Activated naive CD4-positive, alpha-beta T cell treated with anti-CD3 and anti-CD28 coated beads, Interleukin-2, amount 50 U/mL, for 24 hours (primary cell): Measurements from ENCODE around the gene ABCC1.
"Not testable (repeated sequence)": the region's sequence is repeated elsewhere in the genome, so short reads cannot be mapped to it uniquely, and the experiment has no call there.

ENCODE experiments used
- H3K27ac Mint-ChIP-seq: one replicate; pipeline ENCODE4 v1.8.0; 2021; ENCODE audit warnings: mild to moderate bottlenecking, mixed read lengths
- H3K27me3 Mint-ChIP-seq: one replicate; pipeline ENCODE4 v1.8.0; 2021; ENCODE audit warnings: mixed read lengths
- H3K36me3 Mint-ChIP-seq: one replicate; pipeline ENCODE4 v1.8.0; 2021; ENCODE audit warnings: mixed read lengths
- H3K4me1 Mint-ChIP-seq: one replicate; pipeline ENCODE4 v1.8.0; 2021; ENCODE audit warnings: mixed read lengths
- H3K4me3 Mint-ChIP-seq: one replicate; pipeline ENCODE4 v1.8.0; 2021; ENCODE audit warnings: mild to moderate bottlenecking, mixed read lengths
- H3K9me3 Mint-ChIP-seq: one replicate; pipeline ENCODE4 v1.8.0; 2021; ENCODE audit warnings: mixed read lengths

Gene ABCC1

DNA sequence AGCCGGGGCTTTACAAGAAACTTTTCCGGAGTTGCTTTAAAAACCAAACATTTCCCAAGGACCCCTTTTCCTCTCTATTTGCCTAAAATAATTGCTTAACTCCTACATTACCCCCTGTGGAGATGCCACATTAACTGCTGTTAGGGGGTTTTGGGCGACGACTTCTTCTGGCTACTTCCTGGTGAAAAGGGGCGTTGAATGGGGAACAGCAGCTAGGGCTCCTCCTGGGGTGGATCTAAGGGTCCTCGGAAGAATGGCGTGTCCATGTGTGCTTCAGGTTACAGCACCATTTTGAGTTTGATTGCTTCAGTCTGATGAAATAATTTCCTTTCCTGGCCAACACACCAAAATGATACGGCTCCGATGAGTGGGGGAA lies 22.0 kb downstream of the ABCC1 start:
- peaks cover 60% of the 10 kb centered on the region for H3K4me1 Mint-ChIP-seq
- H3K27me3 Mint-ChIP-seq, result no peaks in the 10 kb centered on the region
- no peak overlapping the region for H3K4me3 Mint-ChIP-seq
- peaks cover 28% of the 10 kb centered on the region for H3K36me3 Mint-ChIP-seq
- peak overlapping the region; percentile 77 for H3K27ac Mint-ChIP-seq
- H3K9me3 Mint-ChIP-seq, result no peaks in the 10 kb centered on the region

DNA sequence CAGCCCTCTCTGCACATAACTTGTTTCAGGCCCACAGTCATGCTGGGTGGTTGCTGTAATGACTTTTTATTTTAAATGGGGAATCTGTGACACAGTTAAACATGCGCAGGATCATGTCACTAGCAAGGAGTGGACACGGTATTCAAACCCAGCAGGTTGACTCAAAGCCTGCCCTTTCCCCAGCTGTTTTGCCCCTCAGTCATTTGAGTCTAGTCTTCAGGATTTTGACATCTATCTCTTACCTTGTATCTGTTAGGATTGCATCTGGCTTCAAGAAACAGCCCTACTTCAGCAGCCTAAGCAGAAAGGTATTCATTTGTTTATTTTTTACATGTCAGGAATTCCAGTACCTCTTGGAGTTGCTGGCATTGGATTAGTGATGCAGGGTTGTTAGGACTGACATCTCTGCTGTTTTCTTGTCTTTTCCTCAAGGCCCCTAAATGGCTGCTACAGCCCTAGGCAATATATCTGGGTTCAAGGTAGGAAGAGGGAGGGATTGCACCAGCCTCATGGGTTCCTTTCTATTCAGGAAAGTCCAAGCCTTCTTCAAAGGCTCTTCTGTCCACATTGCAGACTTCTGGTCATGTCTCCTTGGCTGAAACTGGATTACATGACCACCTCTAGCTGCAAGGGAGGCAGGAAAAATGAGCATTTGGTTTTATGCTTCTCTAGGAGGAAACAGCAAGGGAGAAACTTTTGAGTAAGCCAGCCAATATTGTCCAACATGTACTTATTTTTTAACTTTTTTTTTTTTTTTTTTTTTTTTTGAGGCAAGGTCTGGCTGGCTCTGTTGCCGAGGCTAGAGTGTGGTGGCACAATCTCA lies 22.8 kb downstream of the ABCC1 start:
- Mint-ChIP-seq H3K4me3 (no peak overlapping the region), H3K27me3 (no peaks in the 10 kb centered on the region), H3K27ac (no peak overlapping the region), H3K9me3 (no peaks in the 10 kb centered on the region), H3K4me1 (peaks cover 56% of the 10 kb centered on the region), H3K36me3 (peaks cover 33% of the 10 kb centered on the region)

DNA sequence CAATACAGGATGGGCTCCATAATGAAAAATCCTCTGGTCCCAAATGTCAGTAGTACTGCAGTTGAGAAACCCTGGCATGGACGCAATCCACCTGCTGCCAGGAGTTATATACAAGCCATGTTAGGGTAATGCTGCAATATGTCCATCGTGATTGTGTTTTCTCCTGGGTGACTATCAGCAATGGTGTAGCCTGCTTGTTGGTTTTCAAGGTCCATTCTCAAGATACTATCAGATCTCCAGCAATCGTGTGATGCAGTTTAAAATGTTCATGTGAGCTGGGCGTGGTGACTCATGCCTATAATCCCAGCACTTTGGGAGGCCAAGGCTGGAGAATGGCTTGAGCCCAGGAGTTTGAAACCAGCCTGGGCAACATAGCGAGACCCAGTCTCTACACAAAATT lies 24.0 kb downstream of the ABCC1 start:
- H3K4me3 Mint-ChIP-seq, result no peak overlapping the region
- H3K36me3 Mint-ChIP-seq, result peaks cover 41% of the 10 kb centered on the region
- H3K27ac Mint-ChIP-seq, result no peak overlapping the region
- no peaks in the 10 kb centered on the region for H3K9me3 Mint-ChIP-seq
- H3K4me1 Mint-ChIP-seq, result peaks cover 49% of the 10 kb centered on the region
- H3K27me3 Mint-ChIP-seq, result no peaks in the 10 kb centered on the region

DNA sequence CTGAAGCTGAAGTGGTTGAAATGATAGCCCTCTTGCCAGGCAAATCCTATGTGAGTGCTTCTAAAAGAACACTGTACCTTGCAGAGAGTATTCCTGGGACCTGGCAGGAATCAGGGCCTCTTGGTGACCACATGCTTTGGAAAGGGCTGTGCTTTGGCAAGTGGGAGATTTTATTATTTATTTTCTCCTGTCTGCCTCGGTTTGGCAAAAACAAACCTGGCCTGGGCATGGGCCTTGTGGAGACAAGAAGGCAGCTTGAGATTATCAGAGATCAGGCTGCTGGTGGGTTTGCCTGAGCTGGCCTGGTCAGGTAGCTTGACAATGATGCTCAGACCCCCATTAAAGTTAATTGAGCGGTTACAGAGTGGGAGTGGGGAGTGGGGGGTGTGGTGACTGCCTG lies 24.6 kb downstream of the ABCC1 start:
- Mint-ChIP-seq H3K36me3 (peaks cover 45% of the 10 kb centered on the region), H3K4me1 (peaks cover 46% of the 10 kb centered on the region), H3K4me3 (no peak overlapping the region), H3K27me3 (no peaks in the 10 kb centered on the region), H3K27ac (peak overlapping the region; percentile 86), H3K9me3 (no peaks in the 10 kb centered on the region)

DNA sequence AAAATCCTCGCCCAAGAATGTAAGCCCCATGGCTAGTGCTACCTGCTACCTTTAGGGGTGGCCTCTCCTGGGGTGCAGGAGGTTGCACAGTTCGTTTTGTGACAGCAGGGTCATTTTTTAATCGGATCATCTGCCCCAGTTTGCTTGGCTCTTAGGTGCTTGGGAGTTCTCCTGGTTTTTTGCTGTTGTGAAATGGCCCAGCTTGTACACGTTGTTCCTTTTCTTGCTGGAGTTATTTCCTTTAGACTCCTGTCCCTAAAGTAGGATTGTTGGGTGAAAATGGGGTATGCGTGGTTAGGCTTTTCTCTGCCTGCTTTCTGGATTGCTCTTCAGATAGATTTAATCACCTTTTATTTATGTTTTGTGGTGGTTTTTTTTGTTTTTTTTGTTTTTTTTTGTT lies 25.8 kb downstream of the ABCC1 start:
- no peaks in the 10 kb centered on the region for H3K9me3 Mint-ChIP-seq
- H3K4me1 Mint-ChIP-seq, result peaks cover 50% of the 10 kb centered on the region
- H3K4me3 Mint-ChIP-seq, result no peak overlapping the region
- peaks cover 49% of the 10 kb centered on the region for H3K36me3 Mint-ChIP-seq
- H3K27me3 Mint-ChIP-seq, result no peaks in the 10 kb centered on the region
- no peak overlapping the region for H3K27ac Mint-ChIP-seq

DNA sequence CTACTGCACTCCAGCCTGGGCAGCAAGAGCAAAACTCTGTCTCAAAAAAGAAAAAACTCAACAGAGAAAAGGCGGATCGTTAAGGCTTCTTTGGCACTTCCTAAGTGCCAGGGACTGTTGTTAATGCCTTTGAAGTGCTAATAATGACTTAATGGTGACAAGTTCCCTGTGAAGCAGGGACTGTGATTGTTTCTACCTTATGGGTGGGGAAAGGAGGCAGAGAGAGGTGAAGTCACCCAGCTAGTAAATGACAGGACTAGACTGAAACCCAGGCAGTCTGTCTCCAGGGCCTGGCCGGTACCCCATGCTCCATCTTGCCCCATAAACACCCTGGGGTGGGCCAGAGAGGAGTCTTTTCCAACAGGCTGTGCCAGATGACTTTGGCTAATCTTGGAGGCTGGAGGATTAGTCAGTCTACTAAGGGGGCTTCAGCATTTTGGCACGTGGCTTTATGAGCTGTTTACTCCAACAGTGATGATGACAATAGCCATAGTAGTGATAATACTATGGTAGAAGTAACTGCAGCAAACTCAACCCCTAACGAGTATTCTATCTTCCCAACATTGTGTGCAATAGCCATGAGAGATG lies 26.9 kb downstream of the ABCC1 start:
- Mint-ChIP-seq H3K4me1 (peaks cover 43% of the 10 kb centered on the region), H3K36me3 (peaks cover 43% of the 10 kb centered on the region), H3K4me3 (no peak overlapping the region), H3K27me3 (no peaks in the 10 kb centered on the region), H3K27ac (no peak overlapping the region), H3K9me3 (no peaks in the 10 kb centered on the region)

DNA sequence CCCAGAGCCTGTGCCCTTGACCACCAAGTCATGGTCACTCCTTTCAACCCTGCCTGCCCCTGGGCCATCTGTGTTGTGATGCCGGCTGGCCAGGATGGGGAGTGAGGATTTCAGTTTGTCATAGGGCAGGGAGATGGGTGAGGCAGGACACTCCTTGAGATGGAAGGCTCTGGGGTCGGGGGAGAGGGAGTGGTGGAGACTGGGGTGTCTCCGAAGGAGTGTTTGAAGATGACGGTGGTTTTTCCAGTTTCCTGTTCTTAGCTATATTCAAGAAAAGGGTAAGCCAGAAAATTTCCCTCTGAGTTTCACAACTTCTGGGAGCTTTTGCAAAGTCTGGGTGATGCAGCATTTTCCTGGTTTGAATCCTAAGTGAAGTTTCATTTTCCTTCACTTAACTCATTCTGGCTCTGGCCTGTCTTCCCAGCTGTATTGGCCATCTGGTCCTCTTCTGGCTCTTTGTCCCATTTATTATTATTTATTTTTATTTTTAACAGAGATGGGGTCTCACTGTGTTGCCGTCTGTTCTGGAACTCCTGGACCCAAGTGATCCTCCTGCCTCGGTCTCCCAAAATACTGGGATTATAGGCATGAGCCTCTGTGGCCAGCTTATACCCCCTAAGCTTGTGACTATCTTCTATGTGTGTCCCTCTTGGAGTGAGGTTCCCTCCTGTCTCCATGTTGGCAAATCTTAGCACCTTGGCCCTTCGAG lies 27.7 kb downstream of the ABCC1 start:
- H3K27ac Mint-ChIP-seq, result no peak overlapping the region
- H3K9me3 Mint-ChIP-seq, result peaks cover 5% of the 10 kb centered on the region
- no peaks in the 10 kb centered on the region for H3K27me3 Mint-ChIP-seq
- peaks cover 45% of the 10 kb centered on the region for H3K36me3 Mint-ChIP-seq
- no peak overlapping the region for H3K4me3 Mint-ChIP-seq
- peaks cover 44% of the 10 kb centered on the region for H3K4me1 Mint-ChIP-seq

DNA sequence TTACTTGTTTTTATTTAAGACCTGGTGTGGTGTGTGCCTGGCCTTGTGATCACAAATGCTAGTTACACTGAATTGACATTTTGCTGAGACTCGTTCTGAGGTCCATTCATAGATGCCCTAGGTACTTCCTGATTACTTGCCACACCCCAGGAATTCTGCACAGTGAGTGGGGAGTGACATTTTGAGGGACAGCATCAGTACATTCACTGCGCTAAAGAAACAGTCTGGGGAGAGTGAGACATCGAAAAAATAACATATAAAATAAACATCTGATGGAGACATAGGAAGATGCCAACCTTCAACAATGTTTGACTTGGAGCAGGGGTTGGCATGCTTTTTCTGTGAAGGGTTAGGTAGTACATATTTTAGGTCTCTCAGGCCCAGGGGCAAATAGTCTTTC lies 30.4 kb downstream of the ABCC1 start:
- H3K27ac Mint-ChIP-seq, result no peak overlapping the region
- peaks cover 7% of the 10 kb centered on the region for H3K9me3 Mint-ChIP-seq
- peaks cover 39% of the 10 kb centered on the region for H3K36me3 Mint-ChIP-seq

DNA sequence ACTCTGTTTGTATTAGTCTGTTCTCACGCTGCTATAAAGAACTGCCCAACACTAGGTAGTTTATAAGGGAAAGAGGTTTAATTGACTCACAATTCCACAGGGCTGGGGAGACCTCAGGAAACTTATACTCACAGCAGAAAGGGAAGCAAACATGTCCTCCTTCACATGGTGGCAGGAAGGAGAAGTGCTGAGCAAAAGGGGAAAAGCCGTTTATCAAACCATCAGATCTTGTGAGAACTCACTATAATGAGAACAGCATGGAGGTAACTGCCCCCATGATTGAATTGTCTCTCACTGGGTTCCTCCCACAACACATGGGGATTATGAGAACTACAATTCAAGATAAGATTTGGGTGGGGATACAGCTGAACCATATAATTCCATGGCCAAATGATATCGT lies 30.9 kb downstream of the ABCC1 start:
- H3K36me3 Mint-ChIP-seq, result peaks cover 38% of the 10 kb centered on the region
- H3K4me1 Mint-ChIP-seq, result peaks cover 49% of the 10 kb centered on the region
- H3K9me3 Mint-ChIP-seq, result peaks cover 7% of the 10 kb centered on the region
- H3K27me3 Mint-ChIP-seq, result no peaks in the 10 kb centered on the region
- no peak overlapping the region for H3K27ac Mint-ChIP-seq
- H3K4me3 Mint-ChIP-seq, result no peak overlapping the region

More for the DNA sequence above, 30.4 kb downstream of the ABCC1 start:
- no peak overlapping the region for H3K4me3 Mint-ChIP-seq
- H3K27me3 Mint-ChIP-seq, result no peaks in the 10 kb centered on the region
- peaks cover 54% of the 10 kb centered on the region for H3K4me1 Mint-ChIP-seq

DNA sequence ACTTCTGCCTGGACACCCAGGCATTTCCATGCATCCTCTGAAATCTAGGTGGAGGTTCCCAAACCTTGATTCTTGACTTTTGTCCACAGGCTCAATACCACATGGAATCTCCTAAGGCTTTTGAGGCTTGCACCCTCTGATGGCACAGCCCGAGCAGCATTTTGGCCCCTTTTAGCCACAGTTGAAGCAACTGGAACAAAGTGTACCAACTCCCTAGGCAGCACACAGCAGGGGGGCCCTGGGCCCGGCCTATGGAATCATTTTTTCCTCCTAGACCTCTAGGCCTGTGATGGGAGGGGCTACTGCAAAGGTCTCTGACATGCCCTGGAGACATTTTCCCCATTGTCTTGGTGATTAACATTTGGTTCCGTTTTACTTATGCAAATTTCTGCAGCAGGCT lies 32.0 kb downstream of the ABCC1 start:
- H3K27me3 Mint-ChIP-seq, result no peaks in the 10 kb centered on the region
- no peak overlapping the region for H3K27ac Mint-ChIP-seq
- peaks cover 7% of the 10 kb centered on the region for H3K9me3 Mint-ChIP-seq
- peaks cover 39% of the 10 kb centered on the region for H3K4me1 Mint-ChIP-seq
- no peak overlapping the region for H3K4me3 Mint-ChIP-seq
- H3K36me3 Mint-ChIP-seq, result peaks cover 37% of the 10 kb centered on the region

DNA sequence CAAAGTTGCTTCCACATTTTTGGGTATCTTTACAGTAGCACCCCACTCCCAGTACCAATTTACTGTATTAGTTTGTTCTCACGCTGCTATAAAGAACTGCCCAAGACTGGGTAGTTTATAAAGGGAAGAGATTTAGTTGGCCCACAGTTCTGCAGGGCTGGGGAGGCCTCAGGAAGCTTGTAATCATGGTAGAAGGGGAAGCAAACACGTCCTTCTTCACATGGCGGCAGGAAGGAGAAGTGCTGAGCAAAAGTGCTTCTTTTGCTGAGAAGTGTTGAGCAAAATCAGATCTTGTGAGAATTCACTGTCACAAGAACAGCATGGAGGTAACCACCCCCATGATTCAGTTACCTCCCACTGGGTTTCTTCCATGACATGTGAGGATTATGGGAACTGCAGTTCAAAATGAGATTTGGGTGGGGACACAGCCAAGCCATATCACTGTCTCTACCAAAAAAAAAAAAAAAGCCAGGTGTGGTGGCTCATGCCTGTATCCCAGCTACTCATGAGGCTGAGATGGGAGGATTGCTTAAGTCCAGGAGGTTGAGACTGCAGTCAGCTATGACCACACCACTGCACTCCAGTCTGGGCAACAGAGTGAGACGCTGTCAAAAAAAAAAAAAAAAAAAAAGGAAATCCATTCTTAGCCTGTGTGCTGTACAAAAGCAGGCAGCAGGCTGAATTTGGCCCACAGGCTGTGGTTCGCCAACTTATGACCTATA lies 32.9 kb downstream of the ABCC1 start:
- H3K27ac Mint-ChIP-seq, result not testable (repeated sequence)
- H3K36me3 Mint-ChIP-seq, result peaks cover 32% of the 10 kb centered on the region

DNA sequence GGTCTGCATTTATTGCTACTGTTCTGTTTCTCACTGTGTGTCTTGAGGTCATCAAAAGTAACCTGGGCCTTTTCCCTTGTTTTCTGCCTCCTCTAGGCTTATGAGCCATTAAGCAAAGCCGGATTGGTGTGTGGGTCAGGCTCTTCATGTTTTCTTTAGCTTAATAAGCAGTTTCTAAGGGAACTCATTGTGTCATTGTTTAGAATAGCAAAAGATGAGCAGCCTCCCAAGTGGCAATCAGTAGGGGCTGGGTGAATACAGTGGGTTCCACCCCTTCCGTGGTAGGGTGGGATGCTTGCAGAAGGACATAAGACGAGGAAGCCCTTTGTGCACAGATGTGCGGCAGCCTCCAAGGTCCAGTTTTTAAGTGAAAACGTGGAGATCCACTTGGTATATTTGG lies 34.5 kb downstream of the ABCC1 start:
- Mint-ChIP-seq H3K27ac (peak overlapping the region; percentile 12), H3K9me3 (peaks cover 7% of the 10 kb centered on the region), H3K36me3 (peaks cover 19% of the 10 kb centered on the region), H3K27me3 (no peaks in the 10 kb centered on the region), H3K4me3 (no peak overlapping the region), H3K4me1 (peaks cover 49% of the 10 kb centered on the region)

More for the DNA sequence above, 32.9 kb downstream of the ABCC1 start:
- H3K4me3 Mint-ChIP-seq, H3K27me3 Mint-ChIP-seq, H3K9me3 Mint-ChIP-seq: not testable (repeated sequence)
- peaks cover 43% of the 10 kb centered on the region for H3K4me1 Mint-ChIP-seq

DNA sequence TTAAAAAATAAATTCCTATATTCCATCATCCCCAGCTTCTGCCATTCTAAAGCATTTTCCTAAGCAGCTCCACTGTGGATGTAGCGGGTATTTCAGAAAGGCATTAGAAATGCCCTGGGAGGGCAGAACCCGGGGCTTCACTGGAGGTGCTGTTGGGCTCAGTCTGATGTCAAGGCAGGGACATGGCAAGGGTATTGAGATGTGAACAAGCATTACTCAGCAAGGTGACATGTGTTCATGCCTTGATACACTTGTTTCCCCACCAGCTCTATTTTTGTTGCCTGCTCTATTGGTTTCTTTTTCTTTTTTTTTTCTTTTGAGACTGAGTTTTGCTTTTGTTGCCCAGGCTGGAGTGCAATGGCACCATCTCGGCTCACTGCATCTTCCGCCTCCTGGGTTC lies 35.7 kb downstream of the ABCC1 start:
- no peak overlapping the region for H3K27ac Mint-ChIP-seq
- H3K27me3 Mint-ChIP-seq, result no peaks in the 10 kb centered on the region
- H3K4me3 Mint-ChIP-seq, result no peak overlapping the region
- H3K9me3 Mint-ChIP-seq, result peaks cover 7% of the 10 kb centered on the region
- H3K36me3 Mint-ChIP-seq, result peaks cover 11% of the 10 kb centered on the region
- H3K4me1 Mint-ChIP-seq, result peaks cover 52% of the 10 kb centered on the region

DNA sequence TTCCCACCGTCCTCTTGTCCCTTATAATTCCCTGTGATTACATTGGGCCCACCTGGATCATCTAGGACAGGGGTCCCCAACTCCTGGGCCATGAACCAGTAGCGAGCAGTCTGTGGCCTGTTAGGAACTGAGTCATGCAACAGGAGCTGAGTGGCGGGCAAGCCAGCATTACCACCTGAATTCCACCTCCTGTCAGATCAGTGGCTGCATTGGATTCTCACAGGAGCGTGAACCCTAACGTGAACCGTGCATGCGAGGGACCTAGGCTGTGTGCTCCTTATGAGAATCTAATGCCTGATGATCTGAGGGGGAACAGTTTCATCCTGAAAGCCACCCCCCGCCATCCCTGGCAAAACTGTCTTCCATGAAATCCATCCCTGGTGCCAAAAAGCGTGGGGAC lies 36.8 kb downstream of the ABCC1 start:
- Mint-ChIP-seq H3K9me3 (peaks cover 7% of the 10 kb centered on the region), H3K4me1 (peaks cover 56% of the 10 kb centered on the region), H3K27ac (no peak overlapping the region), H3K4me3 (no peak overlapping the region), H3K27me3 (no peaks in the 10 kb centered on the region), H3K36me3 (peaks cover 10% of the 10 kb centered on the region)

DNA sequence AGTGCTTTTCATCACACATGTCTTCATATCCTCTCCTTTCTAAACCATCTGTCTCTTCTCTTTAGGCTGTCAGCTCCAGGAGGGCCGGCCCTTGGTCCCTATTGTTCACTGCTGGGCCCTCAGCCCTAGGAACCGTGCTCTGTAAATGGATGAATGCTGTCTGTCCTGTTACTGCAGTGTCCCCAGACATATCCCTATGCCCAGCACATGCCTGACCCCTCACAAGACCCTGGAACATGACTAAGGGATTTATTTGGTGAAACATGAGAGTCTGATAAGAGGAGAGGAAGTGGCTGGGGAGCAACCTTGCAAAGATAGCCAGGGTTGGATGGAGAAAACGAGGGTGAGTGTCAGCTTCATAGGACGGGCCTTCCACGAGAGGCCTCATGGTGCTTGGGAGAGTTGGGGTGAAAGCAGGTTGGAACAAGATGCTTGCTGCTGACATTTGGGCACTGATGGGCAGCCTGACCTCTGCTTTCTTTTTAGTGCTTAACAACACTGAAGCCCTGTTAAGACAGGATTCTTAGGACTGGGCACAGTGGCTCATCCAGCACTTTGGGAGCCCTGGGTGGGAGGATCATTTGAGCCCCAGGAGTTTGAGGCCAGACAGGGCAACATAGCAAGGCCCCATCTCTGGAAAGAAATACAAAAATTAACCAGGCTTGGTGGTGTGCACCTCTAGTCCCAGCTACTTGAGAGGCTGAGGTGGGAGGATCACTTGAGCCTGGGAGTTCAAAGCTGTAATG lies 39.0 kb downstream of the ABCC1 start:
- H3K27me3 Mint-ChIP-seq, result no peaks in the 10 kb centered on the region
- peak overlapping the region; percentile 13 for H3K27ac Mint-ChIP-seq
- no peaks in the 10 kb centered on the region for H3K9me3 Mint-ChIP-seq
- H3K36me3 Mint-ChIP-seq, result peaks cover 6% of the 10 kb centered on the region
- H3K4me3 Mint-ChIP-seq, result no peak overlapping the region
- peaks cover 54% of the 10 kb centered on the region for H3K4me1 Mint-ChIP-seq
